NCI-H2029 (cell line): ENCODE data around the gene ROR2.
"Not testable (repeated sequence)": the region's sequence is repeated elsewhere in the genome, so short reads cannot be mapped to it uniquely, and the experiment has no call there.

Source experiments
- DNase-seq: peaks from one replicate; lab custom pipeline; 2025; lab: John Stamatoyannopoulos, UW

Gene ROR2

GRCh38 chr9:91571036-91571435 is 379.0 kb downstream of the ROR2 start:
- no peak for DNase-seq

GRCh38 chr9:91567642-91568274 is 382.3 kb downstream of the ROR2 start:
- DNase-seq, result no peak

- DNase-seq, result no peak
These were observed 385.9 kb downstream of the ROR2 start for GRCh38 chr9:91564081-91564670.

GRCh38 chr9:91562416-91562815 is 387.6 kb downstream of the ROR2 start:
- no peak for DNase-seq

GRCh38 chr9:91560301-91560700 is 389.7 kb downstream of the ROR2 start:
- no peak for DNase-seq

GRCh38 chr9:91558879-91559278 is 391.1 kb downstream of the ROR2 start:
- DNase-seq, result no peak

GRCh38 chr9:91558395-91558794 is 391.6 kb downstream of the ROR2 start:
- DNase-seq, result no peak

- no peak for DNase-seq
These were observed 392.7 kb downstream of the ROR2 start for GRCh38 chr9:91557327-91557726.

- DNase-seq, result no peak
These were observed 394.9 kb downstream of the ROR2 start for GRCh38 chr9:91555132-91555531.

GRCh38 chr9:91549177-91549576 is 400.9 kb downstream of the ROR2 start:
- DNase-seq, result no peak

- no peak for DNase-seq
These were observed 402.9 kb downstream of the ROR2 start for GRCh38 chr9:91547081-91547480.

GRCh38 chr9:91546574-91546973 is 403.5 kb downstream of the ROR2 start:
- DNase-seq, result no peak

GRCh38 chr9:91541734-91542133 is 408.3 kb downstream of the ROR2 start:
- no peak for DNase-seq

- DNase-seq, result not testable (repeated sequence)
These were observed 409.5 kb downstream of the ROR2 start for GRCh38 chr9:91540506-91540905.

- DNase-seq, result no peak
These were observed 413.8 kb downstream of the ROR2 start for GRCh38 chr9:91536211-91536691.

GRCh38 chr9:91534374-91534773 is 415.7 kb downstream of the ROR2 start:
- DNase-seq, result no peak

GRCh38 chr9:91533382-91533781 is 416.6 kb downstream of the ROR2 start:
- no peak for DNase-seq

GRCh38 chr9:91532325-91532724 is 417.7 kb downstream of the ROR2 start:
- DNase-seq, result no peak

- DNase-seq, result no peak
These were observed 419.2 kb downstream of the ROR2 start for GRCh38 chr9:91530829-91531228.

- no peak for DNase-seq
These were observed 427.5 kb downstream of the ROR2 start for GRCh38 chr9:91522481-91522880.

- no peak for DNase-seq
These were observed 430.3 kb downstream of the ROR2 start for GRCh38 chr9:91519520-91520277.

- DNase-seq, result no peak
These were observed 431.6 kb downstream of the ROR2 start for GRCh38 chr9:91518462-91518861.

- DNase-seq, result no peak
These were observed 432.2 kb downstream of the ROR2 start for GRCh38 chr9:91517801-91518200.
